Measurements from ENCODE around the gene BCR. TPM values are rescaled to one million over a fixed set of nuclear protein-coding genes. Genes with fewer than 3 reads are reported as not detected.
"Not testable (repeated sequence)": the region's sequence is repeated elsewhere in the genome, so short reads cannot be mapped to it uniquely, and the experiment has no call there.

BCR gene
- total and polyA plus RNA-seq, 2 of the 4 experiments (the other 2 are of a cell fraction), result 28.9 to 44.6 TPM

DNA sequence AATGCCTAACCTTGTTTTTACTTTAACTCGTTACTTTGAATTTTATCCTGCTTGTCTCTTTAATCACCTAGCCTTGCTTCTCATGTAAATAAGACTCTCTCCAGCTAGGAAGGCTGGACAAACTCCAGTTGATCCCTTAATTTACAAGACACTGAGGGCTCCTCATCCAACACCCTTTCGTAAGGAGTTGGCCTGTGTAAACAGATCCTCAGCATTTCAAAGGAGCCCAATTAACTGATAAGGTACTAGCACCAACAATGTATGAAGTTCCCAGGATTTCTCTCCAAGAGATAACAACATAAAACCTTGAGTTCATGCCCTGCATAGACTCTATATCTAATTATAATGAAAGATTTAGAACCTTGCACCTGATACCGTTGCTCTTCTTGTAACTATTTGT lies 186.9 kb downstream of the BCR start:
- H2BK20ac ChIP-seq (ENCODE audit: low read depth, low read length); H2BK5ac ChIP-seq (ENCODE audit: low read depth, low read length, poor library complexity, severe bottlenecking); H2AFZ ChIP-seq (replicated peaks; ENCODE audit: low read length, poor library complexity); ATAC-seq (ENCODE audit: low read depth); H4K91ac ChIP-seq (ENCODE audit: insufficient read depth, low read depth, low read length); H4K8ac ChIP-seq (ENCODE audit: low read depth in 2 of 2, low read length in 2 of 2); H3K23ac ChIP-seq (ENCODE audit: low read depth, low read length); H3K4me3 ChIP-seq (ENCODE audit: insufficient read depth, low read depth, low read length); H4K5ac ChIP-seq (ENCODE audit: low read depth, low read length); H3K14ac ChIP-seq (replicated peaks; ENCODE audit: low read depth, low read length); H2BK15ac ChIP-seq (ENCODE audit: low read depth, low read length); intact Hi-C loops (cut with micrococcal nuclease); in situ Hi-C loops (cut with MboI; ENCODE audit: low sequenced_read_pairs); H3K4me1 ChIP-seq (ENCODE audit: control insufficient read depth, insufficient read depth, low read length); DNase-seq; H2BK120ac ChIP-seq (ENCODE audit: low read depth, low read length); H3K27ac ChIP-seq (ENCODE audit: insufficient read depth, low read length); H3K9me1 ChIP-seq (ENCODE audit: insufficient read depth, low read length); H3K4ac ChIP-seq (ENCODE audit: low read depth, low read length); H3K18ac ChIP-seq (ENCODE audit: low read depth, low read length); BruUV-seq (replicated peaks); POLR2A ChIA-PET (ENCODE audit: unreplicated experiment); H2AK5ac ChIP-seq (ENCODE audit: low read depth, low read length); CTCF ChIA-PET; H3K79me1 ChIP-seq (ENCODE audit: low read depth in 1 of 2, low read length in 2 of 2); H3K36me3 ChIP-seq (ENCODE audit: control insufficient read depth, insufficient read depth, low read length); H3K9ac ChIP-seq (ENCODE audit: low read depth, low read length); H3K9me3 ChIP-seq (ENCODE audit: control insufficient read depth, insufficient read depth, low read length); H4K20me1 ChIP-seq (ENCODE audit: insufficient read depth, low read length); H2AK9ac ChIP-seq (replicated peaks; ENCODE audit: low read depth, low read length, poor library complexity); dilution Hi-C loops (cut with HindIII; ENCODE audit: low sequenced_read_pairs, unreplicated experiment); H3K4me2 ChIP-seq (ENCODE audit: low read depth, low read length); H3K56ac ChIP-seq (ENCODE audit: extremely low read depth, insufficient read depth, low read length): not testable (repeated sequence)
- H3K27me3 ChIP-seq (ENCODE audit: control insufficient read depth, insufficient read depth, low read length), result peaks cover 18% of the 10 kb centered on the region
- no CpG with 5 or more reads among the region's 3 CpGs for WGBS, 2 experiments (ENCODE audit: extremely low coverage in 2 of 2, insufficient read length in 1 of 2)

Small RNA genes lying within 50 kb of the gene (microRNA-seq; reads per million reads assigned to microRNA genes)
- gene BCRP8 (ENCODE audit: insufficient read depth, insufficient read length), result not detected
- gene RF00017 (ENCODE audit: insufficient read depth, insufficient read length), result not detected
- gene RF00066 (ENCODE audit: insufficient read depth, insufficient read length), result not detected
- not detected for gene RN7SL263P (ENCODE audit: insufficient read depth, insufficient read length)

Small RNA genes lying within 50 kb of the gene (small RNA-seq; reads per million reads assigned to genes)
- 0 to 0.08 (median 0) reads per million in 5 experiments for gene BCRP8
- 0 reads per million in 5 experiments for gene RF00017
- 0 reads per million in 5 experiments for gene RF00066
- 0 reads per million in 5 experiments for gene RN7SL263P

Other genes starting within 250 kb of the BCR start
- gene GNAZ, start 110.0 kb upstream of the BCR start, total RNA-seq (2012; rRNA removed), result 1.9 and 2.5 TPM in 2 replicates
- gene GNAZ, start 110.0 kb upstream of the BCR start, polyA plus RNA-seq (2012; rRNA removed), result 1.5 and 1.7 TPM in 2 replicates
- gene RSPH14, start 38.5 kb upstream of the BCR start, total RNA-seq (2012; rRNA removed), result not detected in 2 replicates
- 0.10 TPM in 1 of 2 replicates, not detected in the other for gene RSPH14, start 38.5 kb upstream of the BCR start, polyA plus RNA-seq (2012; rRNA removed)
- 2.5 and 3.6 TPM in 2 replicates for gene RAB36, start 35.0 kb upstream of the BCR start, total RNA-seq (2012; rRNA removed)
- 4.0 TPM in 2 replicates for gene RAB36, start 35.0 kb upstream of the BCR start, polyA plus RNA-seq (2012; rRNA removed)

All from IMR-90 (cell line).